EL (cell line): Measurements from ENCODE around the gene INAFM2.
A peak's percentile ranks its signal among the peaks of the same experiment; 100 is the strongest.

Experiments
- DNase-seq: peaks from one replicate; pipeline ENCODE4 v3.0.0-alpha.2; 2016

The INAFM2 gene

DNA sequence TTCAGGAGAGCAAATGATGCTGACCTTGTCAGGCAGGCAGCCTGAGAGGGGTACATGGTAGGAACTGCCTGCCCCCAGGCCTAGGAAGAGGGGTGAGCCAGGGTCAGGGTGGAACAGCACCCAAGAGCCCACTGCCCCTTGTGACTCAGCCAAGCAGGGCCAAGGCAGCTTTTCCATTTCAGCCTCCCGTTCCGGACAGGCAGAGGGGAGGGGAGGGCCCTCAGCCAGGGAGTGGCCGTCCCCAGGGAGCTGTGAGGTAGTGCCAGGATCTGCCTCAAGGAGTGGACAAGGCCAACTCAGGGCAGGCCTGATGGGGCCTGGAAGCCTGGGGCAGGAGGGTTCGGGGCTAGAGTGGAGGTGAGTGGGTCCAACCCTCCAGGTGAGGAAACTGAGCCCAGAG is 35.5 kb upstream of the INAFM2 start:
- no peak for DNase-seq

DNA sequence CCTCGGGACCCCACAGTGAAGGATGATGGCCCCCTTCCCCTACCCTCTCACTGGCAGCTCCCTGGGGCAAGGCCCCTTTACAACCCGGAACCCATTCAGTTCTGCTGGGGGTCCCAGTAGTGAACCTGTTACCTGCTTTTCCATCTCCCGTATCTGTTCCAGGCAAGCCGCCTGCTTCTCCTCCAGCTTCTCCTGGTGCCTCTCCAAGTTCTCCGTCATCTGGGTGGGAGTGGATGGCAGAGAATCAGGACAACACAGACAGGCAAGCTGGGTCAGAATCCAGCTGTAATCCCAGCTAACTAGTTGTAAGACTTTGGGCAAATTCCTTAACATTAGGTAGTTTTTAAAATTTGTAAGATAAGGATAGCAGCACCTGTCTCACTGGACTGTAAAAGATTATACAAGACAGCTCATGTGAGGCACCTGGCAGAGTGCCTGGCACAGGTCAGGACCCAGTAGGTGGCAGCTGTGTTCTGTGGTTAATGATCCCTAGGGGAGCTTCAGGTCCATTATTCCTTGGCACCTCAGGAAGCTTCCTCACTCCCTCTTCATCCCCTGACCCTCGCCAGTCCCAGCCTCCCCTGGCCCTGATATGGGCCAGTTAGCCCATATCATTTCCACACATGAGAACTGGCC is 34.2 kb upstream of the INAFM2 start:
- no peak for DNase-seq

DNA sequence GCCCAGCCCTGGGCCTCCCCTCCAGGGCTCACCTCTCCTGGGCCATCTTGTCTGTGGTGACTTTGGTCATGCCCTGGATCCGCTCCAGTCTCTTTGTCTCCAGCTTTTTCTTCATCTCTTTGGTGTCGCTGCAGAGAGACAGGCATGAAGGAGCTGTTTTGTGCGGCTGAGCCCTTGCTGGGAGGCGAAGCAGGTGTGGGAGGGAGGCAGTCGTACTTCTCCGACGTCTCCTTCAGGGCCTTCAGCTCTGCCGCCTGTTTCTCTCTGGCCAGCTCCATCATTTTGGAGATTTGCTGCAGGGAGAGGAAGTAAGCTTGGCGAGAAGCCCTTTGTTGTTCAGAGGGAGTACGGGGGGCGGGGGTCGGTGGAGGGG is 33.0 kb upstream of the INAFM2 start:
- DNase-seq, result no peak

DNA sequence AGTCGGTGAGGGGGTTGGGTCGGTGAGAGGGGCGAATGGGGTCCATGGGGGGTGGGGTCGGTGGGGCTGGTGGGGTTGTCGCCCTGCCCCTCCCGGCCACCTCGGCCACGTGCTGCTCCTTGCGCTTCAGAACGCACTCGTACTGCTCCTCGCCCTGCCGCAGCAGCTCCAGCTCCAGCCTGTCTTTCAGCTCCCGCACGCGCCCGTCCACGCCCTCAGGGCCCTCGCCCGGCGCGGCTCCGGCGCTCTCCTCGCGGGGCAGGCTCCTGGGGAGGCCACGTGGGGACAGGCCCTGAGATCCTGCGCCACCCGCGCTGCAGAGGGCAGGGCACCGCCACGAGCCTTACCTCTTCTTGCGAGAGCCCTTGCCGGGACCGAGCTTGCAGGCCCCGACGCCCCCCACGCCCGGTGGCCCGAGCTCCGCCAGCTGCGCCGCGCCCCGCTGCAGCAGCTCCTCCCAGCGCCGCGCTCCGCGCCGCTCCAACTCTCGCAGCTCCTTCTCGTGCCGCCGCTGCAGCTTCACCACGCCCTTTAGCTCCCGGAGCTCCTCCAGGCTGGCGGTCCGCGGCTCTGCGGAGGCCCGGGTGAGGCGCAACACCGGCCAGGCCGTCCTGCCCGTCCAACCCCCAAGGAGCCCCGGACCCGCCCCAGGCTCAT is 32.4 kb upstream of the INAFM2 start:
- peak; percentile 63 for DNase-seq

DNA sequence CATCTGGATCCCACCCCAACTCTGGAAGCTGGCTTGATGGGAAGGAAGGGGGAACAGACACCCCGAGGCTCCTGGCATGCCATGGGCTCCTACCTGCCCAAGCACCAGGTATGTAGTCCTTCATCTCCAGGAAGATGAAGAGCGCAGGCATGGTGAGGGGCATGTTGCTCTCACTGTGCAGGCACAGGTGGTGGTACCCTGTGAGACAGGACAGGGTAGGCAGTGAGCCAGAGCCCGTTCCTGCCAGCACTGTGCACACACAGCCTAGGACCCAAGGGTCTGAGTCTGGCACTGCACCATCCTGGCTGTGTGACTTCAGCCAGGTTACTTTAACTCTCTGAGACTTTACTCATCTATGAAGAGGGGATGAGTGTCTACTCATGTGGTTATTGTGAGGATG is 31.2 kb upstream of the INAFM2 start:
- no peak for DNase-seq

DNA sequence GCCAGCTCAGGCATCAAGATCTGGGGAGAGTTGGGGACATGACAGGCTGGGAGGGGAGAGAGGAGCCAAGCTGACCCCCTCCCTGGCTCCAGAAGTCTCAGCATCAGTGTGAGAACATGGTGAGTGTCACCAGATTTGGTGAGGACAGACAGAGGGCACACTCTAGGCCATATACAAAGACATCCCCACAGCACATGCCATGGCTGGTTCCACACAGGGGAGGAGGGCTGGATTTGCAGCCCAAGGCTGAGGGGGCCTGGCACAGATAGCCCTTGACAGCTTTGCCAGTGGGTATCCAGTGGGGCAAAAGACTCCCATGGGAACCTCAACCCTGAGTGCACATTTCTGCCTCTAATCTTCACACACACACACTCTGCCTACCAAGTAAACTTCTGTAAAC is 30.5 kb upstream of the INAFM2 start:
- DNase-seq, result no peak

DNA sequence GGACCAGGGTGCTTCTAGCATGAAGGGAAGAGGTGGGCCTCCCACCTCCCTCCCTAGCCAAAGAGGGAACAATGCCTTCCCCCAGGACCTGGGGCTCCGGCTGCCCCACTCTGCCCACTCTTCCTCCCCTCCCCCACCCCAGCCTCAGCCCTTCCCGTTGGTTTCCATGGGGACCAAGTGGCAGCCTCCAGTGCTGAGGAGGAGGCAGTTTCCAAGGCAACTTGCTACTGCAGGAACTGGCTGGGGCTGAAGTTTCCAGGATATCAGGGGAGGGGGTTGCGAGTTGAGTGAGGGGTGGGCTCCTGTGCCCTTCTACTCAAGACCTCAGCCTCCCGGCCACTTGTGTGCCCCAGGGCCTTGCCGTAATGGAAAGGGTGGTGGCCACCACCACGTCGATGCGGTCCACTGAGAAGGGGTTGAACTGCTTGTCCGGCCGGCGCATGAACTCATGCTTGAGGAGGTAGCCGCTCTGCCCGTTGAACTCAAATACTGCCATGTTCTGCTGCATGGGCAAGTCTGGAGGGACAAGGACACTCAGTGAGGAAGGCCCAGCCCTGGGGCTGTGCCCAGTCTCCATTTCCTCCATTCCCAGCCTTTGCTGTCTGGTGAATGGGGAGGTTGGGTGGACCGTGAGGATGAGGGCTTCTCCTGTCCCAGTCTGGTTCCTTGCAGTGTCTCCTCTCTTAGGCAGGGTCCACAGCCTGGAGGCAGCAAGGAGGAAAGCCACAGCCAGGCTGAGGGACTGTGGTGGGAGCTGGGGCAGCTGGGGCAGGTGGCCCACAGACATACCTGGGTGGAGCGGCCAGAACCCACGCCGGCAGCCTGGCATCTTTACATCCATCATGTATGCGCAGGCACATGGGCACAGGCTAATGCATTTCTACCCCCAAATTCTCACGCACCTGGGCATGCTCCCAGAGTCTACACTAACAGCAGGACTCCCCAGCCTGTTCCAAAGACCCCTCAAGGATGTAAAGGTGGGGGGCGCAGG is 29.3 kb upstream of the INAFM2 start:
- DNase-seq, result no peak

DNA sequence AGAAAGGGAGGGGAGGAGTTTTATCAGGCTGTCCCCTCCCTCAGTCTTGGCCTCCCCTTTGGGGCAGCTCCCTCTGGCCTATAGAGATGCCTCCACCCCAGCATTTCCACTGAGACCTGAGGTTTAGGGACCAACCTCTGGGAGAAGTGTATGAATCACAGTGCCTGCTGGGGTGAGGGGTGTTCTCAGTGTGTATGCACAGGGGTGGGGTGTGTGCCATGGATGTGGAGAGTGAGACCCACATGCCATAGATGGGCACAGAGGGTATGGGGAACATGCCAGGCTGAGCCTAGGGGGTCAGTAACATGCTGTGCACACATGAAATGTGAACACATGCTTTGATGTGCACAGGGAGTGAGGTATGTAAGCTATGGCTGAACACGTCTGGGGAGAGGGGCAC is 28.2 kb upstream of the INAFM2 start:
- DNase-seq, result no peak

DNA sequence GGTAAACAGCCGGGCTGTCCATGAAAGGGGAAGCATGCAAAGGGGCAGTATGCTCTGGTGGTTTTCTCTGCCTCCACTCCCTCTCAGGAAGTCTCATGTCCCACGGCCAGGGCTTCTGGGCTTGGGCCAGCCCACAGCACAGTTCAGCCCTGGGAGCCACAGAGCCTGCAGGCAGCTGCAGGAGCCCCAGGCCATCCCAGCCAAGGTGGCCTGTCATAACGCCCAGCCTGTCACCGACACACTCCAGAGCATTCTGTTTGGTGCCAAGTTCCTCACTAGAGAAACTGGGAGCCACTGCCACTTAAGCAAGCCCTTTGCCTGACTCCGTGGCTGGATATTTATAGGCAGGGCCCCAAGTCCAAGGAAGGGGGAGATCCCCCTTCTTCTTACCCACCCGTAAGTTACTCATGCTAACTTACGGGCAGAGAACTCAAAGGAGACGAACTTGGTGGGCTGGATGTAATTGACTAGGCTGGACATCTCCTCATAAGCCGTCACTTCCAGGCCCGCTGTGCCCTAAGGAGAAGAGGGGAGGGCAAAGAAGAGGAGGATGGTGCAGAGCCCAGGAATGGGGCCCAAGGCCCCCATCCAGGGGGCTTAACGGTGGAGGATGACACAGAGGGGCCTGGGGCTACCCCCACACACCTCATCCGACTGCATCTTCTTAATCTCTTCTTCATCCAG is 27.5 kb upstream of the INAFM2 start:
- no peak for DNase-seq

DNA sequence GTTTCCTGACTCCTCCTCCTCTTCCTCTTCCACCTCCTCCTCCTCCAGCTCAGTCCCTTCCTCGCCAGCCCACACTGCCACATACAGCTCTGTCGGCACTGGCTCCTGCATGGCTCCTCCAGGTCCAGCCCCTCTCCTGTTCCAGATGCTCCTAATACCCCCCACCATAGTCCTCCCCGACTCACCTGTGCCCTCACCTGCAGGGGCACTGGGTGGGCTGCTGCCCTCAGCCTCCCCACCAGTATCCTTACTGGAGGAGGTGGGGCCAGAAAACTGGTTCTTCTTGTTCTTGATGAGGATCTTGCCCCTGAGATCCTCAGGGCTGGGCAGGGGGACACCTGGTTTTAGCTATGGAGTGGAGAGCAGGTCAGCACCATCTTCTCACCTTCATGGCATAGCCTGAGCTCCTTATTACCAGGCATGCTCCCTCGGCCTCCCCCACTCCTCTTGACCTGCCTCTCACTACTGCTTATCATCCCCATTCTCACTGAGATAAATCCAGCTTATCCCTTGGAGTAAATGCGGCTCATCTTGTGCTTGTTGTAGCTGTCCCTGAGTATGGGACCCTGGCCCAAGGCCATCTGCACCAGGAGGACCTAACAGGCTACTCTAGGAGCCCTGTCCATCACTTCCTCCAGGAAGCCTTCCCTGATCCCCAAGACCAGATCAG is 26.8 kb upstream of the INAFM2 start:
- DNase-seq, result no peak

DNA sequence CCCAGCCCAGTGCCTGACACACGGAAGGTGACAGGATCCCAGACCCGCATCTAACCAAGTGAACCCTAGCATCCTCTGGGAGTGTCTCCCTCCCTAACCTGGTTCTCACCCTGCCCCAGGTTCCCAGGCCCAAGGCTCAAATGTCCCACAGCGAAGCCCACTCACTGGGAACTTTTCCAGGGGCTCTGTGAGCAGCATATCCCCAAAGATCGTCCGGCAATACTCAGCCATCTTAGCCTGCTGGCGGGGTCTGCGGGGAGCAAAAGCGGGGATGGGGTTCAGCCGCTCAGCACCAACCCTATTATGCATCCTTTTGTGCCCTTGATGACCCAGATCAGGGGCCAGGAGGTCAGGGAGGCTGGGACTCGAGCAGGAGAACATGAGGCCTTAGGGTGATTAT is 26.1 kb upstream of the INAFM2 start:
- DNase-seq, result no peak

DNA sequence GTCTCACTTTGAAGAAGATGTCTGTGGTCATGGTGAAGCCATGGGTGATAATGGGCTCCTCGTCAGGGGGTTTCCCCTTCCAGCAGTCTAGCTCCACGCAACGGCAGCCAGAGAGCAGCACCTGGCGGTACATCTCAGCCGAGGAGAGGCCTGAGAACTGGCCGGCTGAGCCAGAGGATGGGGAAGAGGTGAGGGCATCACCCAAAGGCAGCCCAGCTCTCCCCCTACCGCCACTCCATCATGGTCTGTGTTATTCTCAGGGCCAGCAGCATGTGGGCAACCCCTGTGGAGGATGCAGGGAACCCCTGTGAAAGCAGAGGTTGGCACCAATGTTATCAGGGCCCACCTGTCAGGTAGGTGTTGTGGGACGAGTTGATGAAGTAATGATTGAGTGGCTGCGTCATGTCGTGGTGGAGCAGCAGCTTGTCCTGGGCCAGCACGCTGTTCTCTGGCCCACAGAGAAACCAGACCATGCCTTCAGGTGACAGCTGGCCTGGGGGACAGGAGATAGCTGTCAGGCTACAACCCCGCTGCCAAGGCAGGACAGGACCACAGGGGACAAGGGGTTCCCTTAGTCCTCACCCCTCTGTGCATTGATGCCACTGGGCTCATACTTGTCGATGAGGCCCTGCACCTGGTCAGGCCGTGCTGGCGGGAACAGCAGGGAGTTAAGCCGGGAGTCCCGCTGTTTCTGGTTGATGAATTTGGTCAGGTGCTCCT is 25.1 kb upstream of the INAFM2 start:
- DNase-seq, result no peak

DNA sequence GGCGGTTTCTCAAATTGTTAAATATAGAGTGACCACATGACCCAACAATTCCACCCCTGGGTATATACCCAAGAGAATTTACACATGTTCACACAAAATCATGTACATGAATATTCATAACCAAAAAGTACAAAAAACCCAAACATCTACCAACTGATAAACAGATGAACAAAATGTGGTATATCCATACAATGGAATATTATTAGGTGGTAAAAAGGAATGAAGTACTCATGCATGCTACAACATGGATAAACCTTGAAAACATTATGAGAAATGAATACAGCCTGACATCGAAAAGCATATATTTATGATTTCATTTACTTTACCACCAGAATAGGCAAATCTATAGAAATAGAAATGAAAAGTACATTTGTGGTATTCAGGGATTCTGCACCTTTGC is 23.1 kb upstream of the INAFM2 start:
- no peak for DNase-seq

DNA sequence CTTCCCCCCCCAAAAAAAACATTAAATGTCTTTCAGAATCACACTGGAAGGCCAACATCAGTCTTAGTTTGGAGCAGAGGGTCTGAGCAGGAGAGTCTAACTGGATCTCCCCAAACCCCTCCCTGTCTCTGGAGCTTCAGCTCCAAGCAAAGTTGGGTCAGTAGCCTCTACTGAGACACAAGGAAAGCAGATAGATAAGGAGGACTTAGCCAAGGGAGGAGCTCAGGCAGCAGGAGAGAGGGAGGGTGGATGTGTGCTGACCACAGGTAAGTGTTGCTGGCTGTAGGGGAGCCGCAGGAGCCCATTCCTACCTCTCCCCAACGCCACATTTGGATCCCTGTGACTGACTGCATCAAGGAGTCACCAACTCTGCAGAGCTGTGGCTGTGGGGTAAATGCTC is 22.7 kb upstream of the INAFM2 start:
- no peak for DNase-seq

DNA sequence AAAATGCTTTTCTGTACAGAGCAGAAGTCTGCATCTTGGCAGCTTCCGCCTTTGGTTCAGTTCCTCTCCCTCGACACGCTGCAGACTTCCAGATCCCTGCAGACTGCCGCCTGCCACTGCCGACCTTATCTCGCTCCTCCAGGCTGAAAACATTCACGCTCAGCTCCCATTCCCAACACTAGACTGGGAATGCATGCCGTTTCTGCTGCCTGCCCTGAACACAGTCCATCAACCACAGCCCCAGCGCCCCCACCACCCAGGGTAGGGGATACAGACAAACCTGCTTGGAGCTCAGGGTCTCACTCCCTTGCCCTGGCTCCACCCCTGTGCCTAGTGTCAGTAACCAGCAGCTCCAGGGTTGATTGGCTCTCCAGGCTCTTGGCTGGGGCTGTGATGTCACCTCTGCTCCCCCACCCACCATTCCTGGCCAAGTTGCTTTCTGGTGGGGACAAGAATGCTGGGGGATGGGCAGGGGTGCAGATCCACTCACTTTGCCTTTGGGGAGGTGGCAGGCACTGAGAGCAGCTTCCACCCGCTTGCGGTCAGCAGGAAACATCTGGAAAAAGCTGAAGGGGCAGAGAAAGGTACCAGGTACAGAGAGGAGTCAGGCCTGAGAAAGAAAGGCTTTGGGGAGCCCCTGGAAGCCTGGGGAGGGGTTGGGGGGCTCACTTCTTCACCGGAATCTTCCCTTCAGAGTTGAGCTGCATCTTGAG is 21.9 kb upstream of the INAFM2 start:
- DNase-seq, result no peak

DNA sequence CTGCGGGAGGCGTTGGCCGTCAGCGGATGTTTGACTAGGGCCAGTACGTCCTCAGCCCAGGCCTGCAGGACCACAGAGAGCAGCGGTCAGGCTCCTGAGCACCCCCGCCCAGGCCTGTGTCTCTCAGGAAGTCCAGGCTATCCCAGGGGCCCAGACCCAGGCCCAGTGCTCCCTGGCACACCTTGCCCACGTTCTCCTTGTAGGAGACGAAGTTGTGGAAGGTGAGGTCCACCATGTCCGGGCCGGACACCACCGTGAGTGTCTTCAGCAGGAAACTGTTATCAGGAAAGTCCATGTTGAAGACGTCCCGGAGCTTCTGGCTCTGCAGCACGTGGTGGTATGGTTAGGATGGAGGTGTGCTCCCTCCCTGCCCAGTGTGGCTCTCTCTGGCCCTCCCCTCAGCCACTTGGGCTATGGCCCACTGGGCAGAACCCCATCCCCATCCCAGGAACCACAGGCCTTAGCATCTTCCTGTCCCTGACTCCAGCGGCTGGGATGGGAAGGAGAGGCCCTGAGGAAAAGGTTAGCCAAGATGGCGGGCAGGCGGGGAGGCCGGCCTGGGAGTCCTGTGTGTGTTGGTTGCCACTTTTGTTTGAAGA is 21.1 kb upstream of the INAFM2 start:
- DNase-seq, result no peak

DNA sequence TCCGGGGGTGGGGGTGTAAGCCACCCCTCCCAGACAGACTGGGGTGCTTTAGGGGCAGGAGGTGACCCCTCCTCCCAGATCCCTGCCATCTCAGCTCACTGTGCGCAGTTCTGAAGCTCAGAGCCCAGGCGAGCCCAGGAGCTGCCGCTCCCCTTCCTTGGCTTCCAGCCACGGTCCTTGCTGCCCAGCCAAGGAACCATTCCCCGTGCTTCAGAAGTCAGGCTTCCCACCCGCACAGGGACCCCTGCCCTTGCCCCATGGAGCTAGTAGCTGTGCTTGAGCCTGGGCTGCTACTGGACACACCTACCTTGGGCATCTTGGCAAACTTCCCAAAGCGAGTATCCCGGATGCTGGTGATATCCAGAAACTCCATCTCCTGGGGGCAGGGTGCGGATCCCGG is 20.5 kb upstream of the INAFM2 start:
- DNase-seq, result no peak

DNA sequence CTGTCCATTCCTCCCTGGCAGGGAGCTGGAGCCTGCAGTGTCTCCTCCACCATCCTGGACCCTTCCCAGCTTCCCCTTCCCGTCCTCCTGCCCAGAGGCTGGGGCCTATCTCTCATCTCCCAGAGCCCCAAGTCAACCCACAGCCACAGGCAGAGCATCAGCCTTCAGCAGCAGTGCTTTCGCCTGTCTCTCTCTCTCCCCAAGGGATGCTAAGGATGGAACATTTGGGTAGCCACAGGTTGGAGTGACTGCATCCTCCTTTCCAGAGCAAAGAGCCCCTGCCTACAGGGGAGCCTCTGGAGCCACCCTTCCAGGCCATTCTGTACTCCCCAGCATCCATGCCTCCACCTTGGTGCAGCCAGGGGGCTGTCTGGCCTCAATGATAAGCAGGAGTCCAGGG is 19.9 kb upstream of the INAFM2 start:
- no peak for DNase-seq

DNA sequence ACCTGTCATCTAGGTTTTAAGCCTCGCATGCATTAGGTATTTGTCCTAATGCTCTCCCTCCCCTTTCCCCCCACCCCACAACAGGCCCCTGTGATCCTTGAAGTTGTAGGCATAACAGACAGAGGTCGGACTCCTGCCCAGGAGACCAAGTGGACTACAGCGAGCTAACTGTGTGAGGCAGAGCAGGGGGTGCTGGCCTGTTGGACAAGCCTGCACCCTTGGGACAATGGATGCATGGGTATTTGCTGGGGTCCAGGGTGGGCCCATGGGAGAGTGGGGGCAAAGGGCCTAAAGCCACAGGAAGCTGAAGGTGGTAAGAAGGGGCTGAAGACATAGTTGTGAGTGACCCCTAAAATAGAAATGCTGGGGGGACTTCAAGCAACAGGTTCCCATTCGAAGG is 18.2 kb upstream of the INAFM2 start:
- DNase-seq, result no peak

DNA sequence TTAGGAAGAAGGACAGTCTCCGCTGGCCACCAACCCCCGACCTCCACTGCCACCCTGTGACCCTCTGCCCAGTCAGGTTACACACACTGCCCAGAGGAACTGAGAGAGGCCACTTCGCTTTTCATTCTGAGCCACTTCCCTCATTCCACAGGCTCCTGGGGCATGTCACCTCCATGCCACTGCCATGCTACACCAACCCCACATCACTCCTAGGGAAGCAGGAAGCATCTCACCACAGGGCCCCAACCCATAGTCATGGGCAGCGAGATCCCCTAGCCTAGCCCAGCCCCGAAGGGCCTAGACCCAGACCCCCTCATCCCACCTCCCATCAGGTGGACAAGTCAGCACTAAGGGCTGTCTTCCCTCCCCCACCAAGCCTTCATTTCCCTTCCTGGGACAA is 17.1 kb upstream of the INAFM2 start:
- DNase-seq, result no peak

DNA sequence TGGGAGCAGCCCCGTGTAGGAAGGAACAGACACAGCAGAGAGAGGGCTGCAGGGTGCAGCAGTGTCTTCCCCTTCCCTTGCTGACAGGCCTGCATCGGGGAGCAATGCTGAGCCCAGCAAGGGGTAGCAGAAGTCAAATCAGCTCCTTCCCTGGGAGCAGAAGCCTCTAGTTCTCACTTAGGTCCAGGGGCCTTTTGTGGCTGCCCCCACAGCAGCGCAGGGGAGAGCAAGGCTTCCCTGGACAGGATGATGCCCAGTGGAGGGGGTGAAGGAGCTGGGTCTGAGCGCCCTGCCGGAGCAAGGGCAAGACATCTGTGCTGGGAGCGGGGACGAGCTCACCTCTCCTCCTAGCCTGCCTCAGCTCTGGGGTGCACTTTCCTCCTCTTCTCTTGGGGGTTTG is 16.6 kb upstream of the INAFM2 start:
- no peak for DNase-seq
